ENCODE results near the gene TARDBP.
"Not testable (repeated sequence)": the region's sequence is repeated elsewhere in the genome, so short reads cannot be mapped to it uniquely, and the experiment has no call there.

Gene TARDBP

GRCh38 chr1:10996100-10996499 lies 16.4 kb upstream of the TARDBP start:
- no peak for DNase-seq

GRCh38 chr1:11000526-11000925 lies 11.9 kb upstream of the TARDBP start:
- DNase-seq = no peak

- DNase-seq = peak; percentile 61
Observed at GRCh38 chr1:11013160-11013531, 692 bp downstream of the TARDBP start.

- not testable (repeated sequence) for DNase-seq
Observed at GRCh38 chr1:11019358-11019757, 6.9 kb downstream of the TARDBP start.

GRCh38 chr1:11019971-11020370 lies 7.5 kb downstream of the TARDBP start:
- no peak for DNase-seq

- DNase-seq = no peak
Observed at GRCh38 chr1:11023201-11023600, 10.7 kb downstream of the TARDBP start.

- DNase-seq = no peak
Observed at GRCh38 chr1:11024154-11024873, 11.9 kb downstream of the TARDBP start.

- DNase-seq = no peak
Observed at GRCh38 chr1:11024874-11025203, 12.4 kb downstream of the TARDBP start.

- no peak for DNase-seq
Observed at GRCh38 chr1:11025618-11026017, 13.2 kb downstream of the TARDBP start.

GRCh38 chr1:11026052-11026451 lies 13.6 kb downstream of the TARDBP start:
- DNase-seq = no peak

GRCh38 chr1:11026903-11027302 lies 14.4 kb downstream of the TARDBP start:
- DNase-seq = no peak

GRCh38 chr1:11027316-11027715 lies 14.9 kb downstream of the TARDBP start:
- no peak for DNase-seq

GRCh38 chr1:11028018-11028417 lies 15.6 kb downstream of the TARDBP start:
- DNase-seq = no peak

GRCh38 chr1:11030865-11031264 lies 18.4 kb downstream of the TARDBP start:
- no peak for DNase-seq

GRCh38 chr1:11031624-11032262 lies 19.3 kb downstream of the TARDBP start:
- no peak for DNase-seq

GRCh38 chr1:11037019-11037739 lies 24.7 kb downstream of the TARDBP start:
- DNase-seq = not testable (repeated sequence)

- peak; percentile 91 for DNase-seq
Observed at GRCh38 chr1:11037740-11038182, 25.3 kb downstream of the TARDBP start.

GRCh38 chr1:11039351-11040104 lies 27.1 kb downstream of the TARDBP start:
- no peak for DNase-seq

- not testable (repeated sequence) for DNase-seq
Observed at GRCh38 chr1:11040105-11040429, 27.6 kb downstream of the TARDBP start.

- DNase-seq = no peak
Observed at GRCh38 chr1:11041048-11041447, 28.6 kb downstream of the TARDBP start.

- DNase-seq = no peak
Observed at GRCh38 chr1:11042065-11042464, 29.6 kb downstream of the TARDBP start.

- no peak for DNase-seq
Observed at GRCh38 chr1:11042995-11043874, 30.8 kb downstream of the TARDBP start.

All from NCI-H510A (cell line).